IMR-90 (cell line): ENCODE data around the gene SGMS1.
"Not testable (repeated sequence)": the region's sequence is repeated elsewhere in the genome, so short reads cannot be mapped to it uniquely, and the experiment has no call there.

Experiments
- BHLHE40 ChIP-seq: fragments of 150-350 bp; IDR thresholded peaks from 2 replicates; pipeline ENCODE4 v1.6.1; 2016; ENCODE audit warnings: mild to moderate bottlenecking, low read depth, low read length
- CEBPB ChIP-seq: IDR thresholded peaks from 2 replicates; pipeline ENCODE4 v1.6.1; 2012; ENCODE audit warnings: low read depth, low read length, improper control_type of control experiment
- CHD1 ChIP-seq: IDR thresholded peaks from 2 replicates; pipeline ENCODE4 v1.6.1; 2012; ENCODE audit warnings: low read depth, low read length, improper control_type of control experiment
- CTCF ChIP-seq: conservative IDR thresholded peaks from 2 replicates; pipeline ENCODE4 v1.5.1; 2012; ENCODE audit warnings: mild to moderate bottlenecking, low read depth, low read length, improper control_type of control experiment
- FOS ChIP-seq: fragments of 150-350 bp; IDR thresholded peaks from 2 replicates; pipeline ENCODE4 v1.6.1; 2016; ENCODE audit warnings: low read depth, low read length
- MAZ ChIP-seq: IDR thresholded peaks from 2 replicates; pipeline ENCODE4 v1.6.1; 2012; ENCODE audit warnings: low read depth, mild to moderate bottlenecking, low read length, improper control_type of control experiment, moderate library complexity, borderline replicate concordance
- NFE2L2 ChIP-seq: fragments of 150-350 bp; IDR thresholded peaks from 2 replicates; pipeline ENCODE4 v1.6.1; 2016; ENCODE audit warnings: low read depth, mild to moderate bottlenecking, low read length
- POLR2A ChIP-seq: IDR thresholded peaks from 2 replicates; pipeline ENCODE4 v1.6.1; 2012; ENCODE audit warnings: mild to moderate bottlenecking, low read depth, low read length
- RFX5 ChIP-seq: IDR thresholded peaks from 2 replicates; pipeline ENCODE4 v1.8.0; 2012; ENCODE audit warnings: low read depth, mild to moderate bottlenecking, low read length, moderate library complexity
- SMC3 ChIP-seq: fragments of 150-350 bp; IDR thresholded peaks from 2 replicates; pipeline ENCODE4 v1.6.1; 2016; ENCODE audit warnings: low read depth, mild to moderate bottlenecking, antibody characterized with exemption, low read length, moderate library complexity
- USF2 ChIP-seq: fragments of 150-350 bp; IDR thresholded peaks from 2 replicates; pipeline ENCODE4 v1.6.1; 2017; ENCODE audit warnings: mild to moderate bottlenecking, antibody characterized with exemption, low read length, low read depth

- TF ChIP-seq CTCF, USF2, POLR2A, SMC3, BHLHE40, MAZ, RFX5, FOS, CHD1, NFE2L2, CEBPB: not testable (repeated sequence)
These were observed 23.6 kb upstream of the SGMS1 start for GRCh38 chr10:50647350-50647749.
